H1 (cell line): Measurements from ENCODE around the gene ZFP36L1.

Source experiments
- CHD1 ChIP-seq: IDR thresholded peaks from 2 replicates; pipeline ENCODE4 v1.6.1; 2012; ENCODE audit warnings: low read depth, low read length, improper control_type of control experiment
- EP300 ChIP-seq, 2 experiments: IDR thresholded peaks; 1 replicate in 1 of 2; 2 replicates in 1 of 2; pipeline ENCODE4 v1.6.1; 2011 to 2012; ENCODE audit warnings: low read depth in 2 of 2, low read length in 2 of 2, mild to moderate bottlenecking in 2 of 2, borderline replicate concordance in 1 of 2, inconsistent platforms in 1 of 2, moderate library complexity in 1 of 2
- EZH2 ChIP-seq: fragments of 200-600 bp; sonication (generic); IDR thresholded peaks from 2 replicates; pipeline ENCODE4 v1.7.1; 2012; ENCODE audit warnings: low read depth, mild to moderate bottlenecking, moderate library complexity, low read length, inconsistent platforms; ENCODE audit not compliant: severe bottlenecking
- JUN ChIP-seq: IDR thresholded peaks from 2 replicates; pipeline ENCODE4 v1.6.1; 2011; ENCODE audit warnings: low read depth, mild to moderate bottlenecking, improper control_type of control experiment, low read length
- KDM1A ChIP-seq: fragments of 200-600, 300-600 bp; sonication (generic); IDR thresholded peaks from 2 replicates; pipeline ENCODE4 v1.7.1; 2016; ENCODE audit warnings: mild to moderate bottlenecking, low read length, borderline replicate concordance
- POLR2A ChIP-seq, 2 experiments: IDR thresholded peaks; 1 replicate in 1 of 2; 2 replicates in 1 of 2; pipeline ENCODE4 v1.6.1; 2011; ENCODE audit warnings: low read depth in 2 of 2, low read length in 2 of 2, mild to moderate bottlenecking in 2 of 2; ENCODE audit errors: control extremely low read depth in 1 of 2
- POLR2AphosphoS5 ChIP-seq: IDR thresholded peaks from 2 replicates; pipeline ENCODE4 v1.6.1; 2011; ENCODE audit warnings: low read depth, low read length
- SUZ12 ChIP-seq: fragments of 200-600 bp; sonication (generic); IDR thresholded peaks from 2 replicates; pipeline ENCODE4 v1.6.1; 2012; ENCODE audit warnings: mild to moderate bottlenecking, inconsistent platforms, low read length, moderate library complexity, mixed read lengths
- TCF12 ChIP-seq: IDR thresholded peaks from 2 replicates; pipeline ENCODE4 v1.6.1; 2011; ENCODE audit warnings: low read depth, mild to moderate bottlenecking, low read length
- TF ChIP-seq, protein P1 (sequence below): IDR thresholded peaks from 2 replicates; pipeline ENCODE4 v1.6.1; 2011; ENCODE audit warnings: low read length, improper control_type of control experiment
- TF ChIP-seq, protein P2 (sequence below), 3 experiments: IDR thresholded peaks; 1 replicate in 2 of 3; 2 replicates in 1 of 3; pipeline versions ENCODE4 v1.5.1 to v1.6.1; 2011; ENCODE audit warnings: low read length in 3 of 3, mild to moderate bottlenecking in 3 of 3, inconsistent platforms in 2 of 3, low read depth in 1 of 3, moderate library complexity in 1 of 3; ENCODE audit not compliant: insufficient read depth in 1 of 3; ENCODE audit errors: control extremely low read depth in 1 of 3
- TF ChIP-seq, protein P3 (sequence below): IDR thresholded peaks from 2 replicates; pipeline ENCODE4 v1.6.1; 2012; ENCODE audit warnings: inconsistent platforms

DNA sequence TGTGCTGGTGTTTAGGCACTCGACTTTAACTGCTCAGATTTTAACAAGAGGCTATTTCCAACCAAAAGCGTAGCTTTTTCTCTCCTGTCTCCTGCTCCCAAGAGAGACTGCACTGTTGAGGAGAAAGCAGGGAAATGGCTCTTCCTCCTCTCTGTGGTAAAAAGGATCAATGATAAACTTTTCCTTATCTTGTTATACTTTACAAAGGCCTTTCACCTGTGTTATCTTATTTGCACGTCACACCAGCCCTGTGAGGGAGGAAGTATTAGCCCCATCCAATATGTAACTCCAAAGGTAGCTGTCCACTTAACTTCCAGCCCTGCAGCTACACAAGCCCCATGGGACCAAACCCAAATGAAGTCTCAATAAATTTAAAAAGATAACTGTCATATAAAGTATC is 32.9 kb upstream of the ZFP36L1 start:
- no peak for TF ChIP-seq JUN
- TF ChIP-seq TCF12, result no peak
- TF ChIP-seq, protein P1, sequence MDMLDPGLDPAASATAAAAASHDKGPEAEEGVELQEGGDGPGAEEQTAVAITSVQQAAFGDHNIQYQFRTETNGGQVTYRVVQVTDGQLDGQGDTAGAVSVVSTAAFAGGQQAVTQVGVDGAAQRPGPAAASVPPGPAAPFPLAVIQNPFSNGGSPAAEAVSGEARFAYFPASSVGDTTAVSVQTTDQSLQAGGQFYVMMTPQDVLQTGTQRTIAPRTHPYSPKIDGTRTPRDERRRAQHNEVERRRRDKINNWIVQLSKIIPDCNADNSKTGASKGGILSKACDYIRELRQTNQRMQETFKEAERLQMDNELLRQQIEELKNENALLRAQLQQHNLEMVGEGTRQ, result no peak
- no peak for TF ChIP-seq EZH2
- TF ChIP-seq KDM1A, result no peak
- no peak for TF ChIP-seq POLR2AphosphoS5
- TF ChIP-seq, protein P2, sequence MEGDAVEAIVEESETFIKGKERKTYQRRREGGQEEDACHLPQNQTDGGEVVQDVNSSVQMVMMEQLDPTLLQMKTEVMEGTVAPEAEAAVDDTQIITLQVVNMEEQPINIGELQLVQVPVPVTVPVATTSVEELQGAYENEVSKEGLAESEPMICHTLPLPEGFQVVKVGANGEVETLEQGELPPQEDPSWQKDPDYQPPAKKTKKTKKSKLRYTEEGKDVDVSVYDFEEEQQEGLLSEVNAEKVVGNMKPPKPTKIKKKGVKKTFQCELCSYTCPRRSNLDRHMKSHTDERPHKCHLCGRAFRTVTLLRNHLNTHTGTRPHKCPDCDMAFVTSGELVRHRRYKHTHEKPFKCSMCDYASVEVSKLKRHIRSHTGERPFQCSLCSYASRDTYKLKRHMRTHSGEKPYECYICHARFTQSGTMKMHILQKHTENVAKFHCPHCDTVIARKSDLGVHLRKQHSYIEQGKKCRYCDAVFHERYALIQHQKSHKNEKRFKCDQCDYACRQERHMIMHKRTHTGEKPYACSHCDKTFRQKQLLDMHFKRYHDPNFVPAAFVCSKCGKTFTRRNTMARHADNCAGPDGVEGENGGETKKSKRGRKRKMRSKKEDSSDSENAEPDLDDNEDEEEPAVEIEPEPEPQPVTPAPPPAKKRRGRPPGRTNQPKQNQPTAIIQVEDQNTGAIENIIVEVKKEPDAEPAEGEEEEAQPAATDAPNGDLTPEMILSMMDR (IDR thresholded peaks at IDR 0.05; ENCODE audit: control extremely low read depth in 1 of 3, insufficient read depth in 1 of 3, low read depth in 1 of 3, low read length in 3 of 3), result no peak
- TF ChIP-seq POLR2A (IDR thresholded peaks at IDR 0.05; ENCODE audit: control extremely low read depth in 1 of 2, low read depth in 2 of 2, low read length in 2 of 2), result no peak
- TF ChIP-seq, protein P3, sequence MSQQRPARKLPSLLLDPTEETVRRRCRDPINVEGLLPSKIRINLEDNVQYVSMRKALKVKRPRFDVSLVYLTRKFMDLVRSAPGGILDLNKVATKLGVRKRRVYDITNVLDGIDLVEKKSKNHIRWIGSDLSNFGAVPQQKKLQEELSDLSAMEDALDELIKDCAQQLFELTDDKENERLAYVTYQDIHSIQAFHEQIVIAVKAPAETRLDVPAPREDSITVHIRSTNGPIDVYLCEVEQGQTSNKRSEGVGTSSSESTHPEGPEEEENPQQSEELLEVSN, result no peak
- TF ChIP-seq EP300 (IDR thresholded peaks at IDR 0.05; ENCODE audit: borderline replicate concordance in 1 of 2, low read depth in 2 of 2, low read length in 2 of 2), result no peak
- TF ChIP-seq CHD1, result no peak
- no peak for TF ChIP-seq SUZ12
